SK-N-DZ (cell line): Measurements from ENCODE around the gene SRPRB.
A peak's percentile ranks its signal among the peaks of the same experiment; 100 is the strongest.

Source experiments
- DNase-seq: peaks from one replicate; pipeline ENCODE4 v3.0.0-alpha.2; 2015; ENCODE audit warnings: low spot score

SRPRB gene

GRCh38 chr3:133865136-133865855 lies 59.7 kb downstream of the SRPRB start:
- DNase-seq, result no peak

- no peak for DNase-seq
These were observed 60.5 kb downstream of the SRPRB start for GRCh38 chr3:133866141-133866540.

GRCh38 chr3:133868186-133868585 lies 62.6 kb downstream of the SRPRB start:
- no peak for DNase-seq

GRCh38 chr3:133868758-133869475 lies 63.3 kb downstream of the SRPRB start:
- peak; percentile 11 for DNase-seq

- DNase-seq, result no peak
These were observed 64.0 kb downstream of the SRPRB start for GRCh38 chr3:133869586-133869985.

- no peak for DNase-seq
These were observed 65.2 kb downstream of the SRPRB start for GRCh38 chr3:133870822-133871221.
